Renal cortical epithelial cell (primary cell): ENCODE results near the gene PTBP3. TPM values are rescaled to one million over a fixed set of nuclear protein-coding genes. Genes with fewer than 3 reads are reported as not detected.
"Not testable (repeated sequence)": the region's sequence is repeated elsewhere in the genome, so short reads cannot be mapped to it uniquely, and the experiment has no call there.

Experiments
- DNase-seq: peaks from one replicate; pipeline ENCODE4 v3.0.0-alpha.2; 2011; ENCODE audit warnings: low read depth
- total RNA-seq: library from RNA; depleted of rRNA; stranded (reverse); fragments of >200 nt; gene quantifications from 2 replicates; pipeline ENCODE4 v1.2.3, GENCODE V29; 2014

Gene PTBP3
- total RNA-seq, 1 donor from 2014 or later, result 133 TPM

- peak; percentile 53 for DNase-seq
Measured at GRCh38 chr9:112271466-112272098, 61.8 kb downstream of the PTBP3 start.

DNA sequence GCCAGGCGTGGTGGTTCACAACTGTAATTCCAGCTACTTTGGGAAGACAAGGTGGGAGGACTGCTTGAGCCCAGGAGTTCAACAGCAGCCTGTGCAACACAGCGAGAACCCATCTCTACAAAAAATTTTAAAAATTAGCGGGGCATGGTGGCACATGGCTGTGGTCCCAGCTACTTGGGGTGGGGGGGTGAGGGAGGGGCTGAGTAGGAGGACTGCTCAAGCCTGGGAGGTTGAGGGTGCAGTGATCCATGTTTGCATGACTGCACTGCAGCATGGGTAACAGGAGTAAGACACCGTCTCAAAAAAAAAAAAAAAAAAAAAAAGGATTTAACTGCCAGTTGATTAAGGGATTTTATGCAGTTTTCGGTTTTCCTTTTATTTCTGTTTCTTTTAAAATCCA is 65.0 kb downstream of the PTBP3 start:
- DNase-seq, result no peak

DNA sequence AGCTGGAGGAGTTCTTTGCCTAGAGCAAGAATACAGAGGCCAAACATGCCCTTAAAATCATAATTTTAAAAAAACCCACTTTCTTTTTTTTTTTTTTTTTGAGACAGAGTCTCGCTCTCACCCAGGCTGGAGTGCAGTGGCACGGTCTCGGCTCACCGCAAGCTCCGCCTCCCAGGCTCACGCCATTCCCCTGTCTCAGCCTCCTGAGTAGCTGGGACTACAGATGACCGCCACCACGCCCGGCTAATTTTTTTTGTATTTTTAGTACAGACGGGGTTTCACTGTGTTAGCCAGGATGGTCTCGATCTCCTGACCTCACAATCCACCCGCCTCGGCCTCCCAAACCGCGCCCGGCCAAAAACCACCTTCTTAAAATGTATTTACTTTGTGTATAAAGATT is 66.3 kb downstream of the PTBP3 start:
- DNase-seq, result not testable (repeated sequence)

DNA sequence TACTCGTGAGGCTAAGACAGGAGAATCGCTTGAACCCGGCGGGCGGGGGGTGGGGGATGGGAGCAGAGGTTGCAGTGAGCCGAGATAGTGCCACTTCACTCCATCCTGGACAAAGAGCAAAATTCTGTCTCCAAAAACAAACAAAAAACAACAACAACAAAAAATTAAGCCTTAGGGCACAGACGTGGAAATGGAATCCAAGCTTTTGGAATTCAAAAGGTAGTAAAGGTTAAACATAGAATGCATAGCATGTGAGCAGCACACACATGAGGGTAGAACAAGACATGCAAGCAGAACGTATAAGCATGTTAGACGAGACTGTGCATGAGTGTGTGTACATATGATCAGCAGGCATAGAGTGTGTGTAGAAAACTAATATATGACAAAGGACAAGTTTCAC is 68.0 kb downstream of the PTBP3 start:
- no peak for DNase-seq

DNA sequence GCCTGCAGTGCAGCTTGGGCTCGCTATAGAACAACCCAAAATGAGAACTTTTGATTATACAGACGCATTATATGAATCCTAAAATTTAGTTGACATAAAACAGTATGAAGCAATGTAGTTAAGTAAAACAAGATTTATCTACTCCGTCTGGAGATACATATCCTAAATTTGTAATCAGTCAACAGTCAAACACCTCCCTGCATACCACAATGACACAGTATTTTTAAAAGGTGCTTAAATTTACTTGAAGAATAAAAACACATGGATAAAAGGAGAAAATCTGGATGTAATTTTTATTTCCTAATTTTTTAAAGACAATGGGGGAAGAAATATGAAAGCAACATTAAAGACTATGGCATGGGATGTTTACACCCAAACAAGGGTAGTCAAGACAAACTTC is 70.8 kb downstream of the PTBP3 start:
- DNase-seq, result no peak

- DNase-seq, result no peak
Measured at GRCh38 chr9:112261133-112261532, 72.3 kb downstream of the PTBP3 start.

DNA sequence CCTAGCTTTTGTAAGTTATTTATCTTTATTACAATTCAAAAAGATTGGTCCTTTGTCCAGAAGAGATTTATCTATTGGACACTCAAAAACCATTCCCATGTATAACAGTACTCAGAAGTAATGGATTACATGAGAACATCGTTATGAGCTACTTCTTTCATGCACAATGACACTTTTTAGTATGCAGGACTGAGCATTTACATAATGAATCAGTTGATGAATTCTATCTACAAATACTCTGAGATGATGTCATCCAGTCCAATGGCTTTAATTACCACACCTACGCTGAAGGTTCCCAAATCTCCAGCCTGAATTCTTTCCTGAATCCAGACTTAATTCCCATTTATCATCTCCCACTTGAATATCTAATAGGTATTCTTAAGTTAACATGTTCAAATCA is 75.3 kb downstream of the PTBP3 start:
- no peak for DNase-seq

GRCh38 chr9:112252194-112252593 is 81.2 kb downstream of the PTBP3 start:
- no peak for DNase-seq

- peak; percentile 11 for DNase-seq
Measured at GRCh38 chr9:112249277-112249676, 84.1 kb downstream of the PTBP3 start.

GRCh38 chr9:112248722-112249121 is 84.7 kb downstream of the PTBP3 start:
- no peak for DNase-seq

- DNase-seq, result no peak
Measured at GRCh38 chr9:112247090-112247489, 86.3 kb downstream of the PTBP3 start.

DNA sequence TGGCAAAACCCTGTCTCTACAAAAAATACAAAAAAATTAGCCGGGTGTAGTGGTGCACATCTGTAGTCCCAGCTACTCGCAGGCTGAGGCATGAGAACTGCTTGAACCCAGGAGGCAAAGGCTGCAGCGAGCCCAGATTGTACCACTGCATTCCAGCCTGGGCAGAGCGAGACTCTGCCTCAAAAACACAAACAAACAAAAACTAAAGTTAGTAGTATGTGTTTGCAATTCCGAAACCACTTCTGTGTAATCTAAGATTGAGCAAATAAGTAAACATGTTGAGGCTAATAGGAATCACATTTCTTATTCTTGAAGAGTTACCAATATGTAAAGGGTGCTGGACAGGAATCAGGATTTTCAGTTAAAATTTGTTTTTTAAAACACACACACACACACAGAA is 88.3 kb downstream of the PTBP3 start:
- no peak for DNase-seq

DNA sequence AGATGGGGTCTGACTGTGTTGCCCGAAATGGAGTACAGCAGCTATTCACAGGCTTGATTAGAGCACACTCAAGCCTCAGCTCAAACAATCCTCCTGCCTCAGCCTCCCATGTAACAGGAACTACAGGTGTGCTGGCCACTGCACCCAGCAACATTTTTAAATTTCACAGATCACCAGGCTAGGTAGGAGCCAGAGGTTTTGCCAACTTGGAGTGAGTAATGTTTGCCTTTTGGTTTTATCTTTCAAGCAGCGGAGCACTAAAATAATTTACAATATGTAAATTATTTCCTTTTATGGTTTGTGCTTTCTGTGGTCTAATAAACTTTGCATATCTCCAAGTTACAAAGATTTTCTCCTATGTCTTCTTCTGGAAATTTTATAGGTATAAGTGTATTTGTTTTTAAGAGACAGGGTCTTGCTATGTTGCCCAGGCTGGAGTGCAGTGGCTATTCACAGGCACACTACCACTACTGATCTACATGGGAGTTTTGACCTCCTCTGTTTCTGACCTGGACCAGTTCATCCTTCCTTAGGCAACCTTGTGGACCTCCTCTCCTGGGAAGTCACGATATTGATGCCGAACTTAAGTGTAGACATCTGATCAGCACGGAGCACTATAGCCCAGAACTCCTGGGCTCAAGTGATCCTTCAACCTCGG is 91.1 kb downstream of the PTBP3 start:
- DNase-seq, result no peak

GRCh38 chr9:112241491-112241890 is 91.9 kb downstream of the PTBP3 start:
- peak; percentile 6 for DNase-seq

GRCh38 chr9:112239708-112240107 is 93.7 kb downstream of the PTBP3 start:
- no peak for DNase-seq

DNA sequence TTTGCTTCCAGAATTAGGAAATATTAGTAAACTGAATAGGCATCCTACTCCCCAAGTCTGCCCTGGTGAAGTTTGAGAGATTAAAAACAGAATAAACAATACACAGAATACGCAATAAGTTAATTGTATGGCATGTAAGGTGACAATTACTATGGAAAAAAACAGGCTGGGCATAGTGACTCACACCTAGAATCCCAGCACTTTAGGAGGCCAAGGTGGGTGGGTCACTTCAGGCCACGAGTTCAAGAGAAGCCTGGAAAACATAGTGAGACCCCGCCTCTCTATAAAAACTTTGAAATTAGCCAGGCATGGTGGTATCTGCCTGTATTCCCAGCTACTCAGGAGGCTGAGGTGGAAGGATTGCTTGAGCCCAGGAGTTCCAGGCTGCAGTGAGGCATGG is 94.1 kb downstream of the PTBP3 start:
- peak; percentile 7 for DNase-seq

DNA sequence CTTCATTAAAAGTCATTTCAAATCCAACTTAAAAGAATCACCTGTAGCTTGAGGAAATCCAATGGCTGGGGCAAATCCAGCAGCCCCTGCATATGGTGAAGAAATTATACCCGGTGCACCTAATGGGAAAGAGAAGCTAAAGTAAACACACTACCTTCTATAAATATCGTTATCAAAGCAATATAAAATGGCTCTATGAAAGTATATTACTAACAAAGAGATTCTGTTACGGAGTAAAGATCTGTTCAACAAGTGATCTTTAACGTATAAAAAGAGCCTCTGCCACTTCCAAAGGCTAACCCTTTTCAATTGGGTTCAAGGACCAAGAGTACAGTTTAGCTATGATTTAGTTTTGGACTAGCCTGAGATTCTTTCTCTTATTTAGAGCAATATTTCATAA is 98.6 kb downstream of the PTBP3 start:
- no peak for DNase-seq

GRCh38 chr9:112233769-112234168 is 99.7 kb downstream of the PTBP3 start:
- peak; percentile 80 for DNase-seq

DNA sequence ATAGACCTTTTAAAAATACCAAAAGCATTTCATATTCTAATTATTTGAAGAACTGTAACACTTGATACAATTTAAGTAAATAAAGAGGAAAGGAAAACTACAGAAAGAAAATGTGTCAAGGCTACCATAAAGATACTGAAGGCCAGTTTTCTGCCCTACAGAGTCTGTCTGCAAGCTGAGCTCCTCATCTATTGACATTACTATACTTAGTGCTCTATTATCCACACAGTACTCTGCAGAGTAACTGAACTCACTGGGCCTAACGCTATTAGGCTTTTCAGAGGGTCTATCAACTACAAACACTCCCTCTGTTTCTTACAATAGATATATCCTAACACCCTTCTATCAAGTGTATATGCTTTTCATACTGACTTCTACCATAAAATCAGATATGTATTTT is 101.2 kb downstream of the PTBP3 start:
- DNase-seq, result no peak

DNA sequence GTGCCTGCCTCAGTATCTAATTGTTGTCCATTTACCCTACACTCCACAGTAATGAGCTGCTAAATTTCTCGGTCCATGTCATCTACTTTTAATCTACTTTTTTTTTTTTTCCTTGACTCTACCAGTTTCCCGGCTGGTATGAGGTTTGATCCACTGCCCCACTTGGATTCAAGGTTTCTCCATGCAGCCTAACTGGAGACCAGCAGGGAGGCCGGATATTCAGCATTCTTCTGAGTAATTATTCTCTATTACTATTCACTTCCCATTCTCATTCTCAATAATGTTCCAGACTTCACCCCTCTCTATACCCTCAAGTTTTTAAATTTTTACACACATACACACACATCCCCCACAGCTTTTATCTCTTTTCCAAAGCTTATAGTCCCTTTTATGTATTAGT is 107.3 kb downstream of the PTBP3 start:
- DNase-seq, result no peak

GRCh38 chr9:112224401-112225289 is 108.8 kb downstream of the PTBP3 start:
- DNase-seq, result no peak

GRCh38 chr9:112218908-112219307 is 114.5 kb downstream of the PTBP3 start:
- DNase-seq, result no peak

DNA sequence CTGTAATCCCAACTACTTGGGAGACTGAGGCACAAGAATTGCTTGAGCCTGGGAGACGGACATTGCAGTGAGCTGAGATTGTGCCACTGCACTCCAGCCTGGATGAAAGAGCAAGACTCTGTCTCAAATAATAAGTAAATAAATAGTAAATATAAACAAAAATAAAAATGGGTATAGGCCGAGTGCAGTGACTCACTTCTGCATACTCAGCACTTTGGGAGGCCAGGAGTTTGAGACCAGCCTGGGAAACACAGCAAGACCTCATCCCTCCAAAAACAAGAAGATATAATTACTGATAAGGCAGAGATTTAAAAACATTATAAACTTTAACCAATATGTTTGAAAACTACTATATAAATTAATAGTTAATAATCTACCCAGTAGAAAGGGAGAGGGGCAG is 120.5 kb downstream of the PTBP3 start:
- no peak for DNase-seq
